ENCODE measurements around the gene RCSD1. TPM values are rescaled to one million over a fixed set of nuclear protein-coding genes. Genes with fewer than 3 reads are reported as not detected.
A peak's percentile ranks its signal among the peaks of the same experiment; 100 is the strongest.

The RCSD1 gene
- total and polyA plus RNA-seq, 2 of the 13 experiments (the other 11 are each of a cell fraction or from before 2014, with no cell fraction given) = not detected

DNA sequence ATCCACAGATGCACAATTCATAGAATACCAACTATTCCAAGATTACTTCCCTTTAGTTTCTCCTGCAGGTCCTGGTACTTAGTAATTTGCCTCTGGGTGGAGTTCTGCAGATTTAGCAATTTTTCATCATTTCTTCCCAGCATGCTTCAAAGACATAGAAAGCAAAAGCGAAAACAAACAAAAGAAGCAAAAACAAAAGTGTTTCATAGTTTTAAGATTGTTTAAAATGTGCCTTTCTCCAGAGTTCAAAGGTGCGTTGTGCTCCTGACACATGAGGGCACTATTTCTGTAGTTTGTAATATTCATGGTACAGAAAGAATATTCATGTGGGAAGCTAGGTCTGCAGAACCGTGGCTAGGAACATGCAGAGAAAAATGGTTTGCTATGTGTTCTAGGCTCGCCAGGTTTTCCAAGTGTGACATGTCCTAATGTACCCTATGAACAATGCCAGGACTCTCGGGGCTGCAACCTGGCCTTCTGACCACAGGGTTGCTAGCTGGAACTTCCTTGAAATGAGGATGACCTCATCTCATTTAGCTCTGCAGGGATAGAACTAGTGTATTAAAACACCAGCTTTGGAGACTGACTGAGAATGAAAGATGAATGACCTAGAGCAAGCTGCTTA lies 30.0 kb upstream of the RCSD1 start (continued):
- TF ChIP-seq, protein P1, sequence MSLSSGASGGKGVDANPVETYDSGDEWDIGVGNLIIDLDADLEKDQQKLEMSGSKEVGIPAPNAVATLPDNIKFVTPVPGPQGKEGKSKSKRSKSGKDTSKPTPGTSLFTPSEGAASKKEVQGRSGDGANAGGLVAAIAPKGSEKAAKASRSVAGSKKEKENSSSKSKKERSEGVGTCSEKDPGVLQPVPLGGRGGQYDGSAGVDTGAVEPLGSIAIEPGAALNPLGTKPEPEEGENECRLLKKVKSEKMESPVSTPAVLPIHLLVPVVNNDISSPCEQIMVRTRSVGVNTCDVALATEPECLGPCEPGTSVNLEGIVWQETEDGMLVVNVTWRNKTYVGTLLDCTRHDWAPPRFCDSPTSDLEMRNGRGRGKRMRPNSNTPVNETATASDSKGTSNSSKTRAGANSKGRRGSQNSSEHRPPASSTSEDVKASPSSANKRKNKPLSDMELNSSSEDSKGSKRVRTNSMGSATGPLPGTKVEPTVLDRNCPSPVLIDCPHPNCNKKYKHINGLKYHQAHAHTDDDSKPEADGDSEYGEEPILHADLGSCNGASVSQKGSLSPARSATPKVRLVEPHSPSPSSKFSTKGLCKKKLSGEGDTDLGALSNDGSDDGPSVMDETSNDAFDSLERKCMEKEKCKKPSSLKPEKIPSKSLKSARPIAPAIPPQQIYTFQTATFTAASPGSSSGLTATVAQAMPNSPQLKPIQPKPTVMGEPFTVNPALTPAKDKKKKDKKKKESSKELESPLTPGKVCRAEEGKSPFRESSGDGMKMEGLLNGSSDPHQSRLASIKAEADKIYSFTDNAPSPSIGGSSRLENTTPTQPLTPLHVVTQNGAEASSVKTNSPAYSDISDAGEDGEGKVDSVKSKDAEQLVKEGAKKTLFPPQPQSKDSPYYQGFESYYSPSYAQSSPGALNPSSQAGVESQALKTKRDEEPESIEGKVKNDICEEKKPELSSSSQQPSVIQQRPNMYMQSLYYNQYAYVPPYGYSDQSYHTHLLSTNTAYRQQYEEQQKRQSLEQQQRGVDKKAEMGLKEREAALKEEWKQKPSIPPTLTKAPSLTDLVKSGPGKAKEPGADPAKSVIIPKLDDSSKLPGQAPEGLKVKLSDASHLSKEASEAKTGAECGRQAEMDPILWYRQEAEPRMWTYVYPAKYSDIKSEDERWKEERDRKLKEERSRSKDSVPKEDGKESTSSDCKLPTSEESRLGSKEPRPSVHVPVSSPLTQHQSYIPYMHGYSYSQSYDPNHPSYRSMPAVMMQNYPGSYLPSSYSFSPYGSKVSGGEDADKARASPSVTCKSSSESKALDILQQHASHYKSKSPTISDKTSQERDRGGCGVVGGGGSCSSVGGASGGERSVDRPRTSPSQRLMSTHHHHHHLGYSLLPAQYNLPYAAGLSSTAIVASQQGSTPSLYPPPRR (CRISPR knock-in tag; IDR thresholded peaks at IDR 0.05; ENCODE audit: borderline replicate concordance) = no peak
- TF ChIP-seq, protein P2, sequence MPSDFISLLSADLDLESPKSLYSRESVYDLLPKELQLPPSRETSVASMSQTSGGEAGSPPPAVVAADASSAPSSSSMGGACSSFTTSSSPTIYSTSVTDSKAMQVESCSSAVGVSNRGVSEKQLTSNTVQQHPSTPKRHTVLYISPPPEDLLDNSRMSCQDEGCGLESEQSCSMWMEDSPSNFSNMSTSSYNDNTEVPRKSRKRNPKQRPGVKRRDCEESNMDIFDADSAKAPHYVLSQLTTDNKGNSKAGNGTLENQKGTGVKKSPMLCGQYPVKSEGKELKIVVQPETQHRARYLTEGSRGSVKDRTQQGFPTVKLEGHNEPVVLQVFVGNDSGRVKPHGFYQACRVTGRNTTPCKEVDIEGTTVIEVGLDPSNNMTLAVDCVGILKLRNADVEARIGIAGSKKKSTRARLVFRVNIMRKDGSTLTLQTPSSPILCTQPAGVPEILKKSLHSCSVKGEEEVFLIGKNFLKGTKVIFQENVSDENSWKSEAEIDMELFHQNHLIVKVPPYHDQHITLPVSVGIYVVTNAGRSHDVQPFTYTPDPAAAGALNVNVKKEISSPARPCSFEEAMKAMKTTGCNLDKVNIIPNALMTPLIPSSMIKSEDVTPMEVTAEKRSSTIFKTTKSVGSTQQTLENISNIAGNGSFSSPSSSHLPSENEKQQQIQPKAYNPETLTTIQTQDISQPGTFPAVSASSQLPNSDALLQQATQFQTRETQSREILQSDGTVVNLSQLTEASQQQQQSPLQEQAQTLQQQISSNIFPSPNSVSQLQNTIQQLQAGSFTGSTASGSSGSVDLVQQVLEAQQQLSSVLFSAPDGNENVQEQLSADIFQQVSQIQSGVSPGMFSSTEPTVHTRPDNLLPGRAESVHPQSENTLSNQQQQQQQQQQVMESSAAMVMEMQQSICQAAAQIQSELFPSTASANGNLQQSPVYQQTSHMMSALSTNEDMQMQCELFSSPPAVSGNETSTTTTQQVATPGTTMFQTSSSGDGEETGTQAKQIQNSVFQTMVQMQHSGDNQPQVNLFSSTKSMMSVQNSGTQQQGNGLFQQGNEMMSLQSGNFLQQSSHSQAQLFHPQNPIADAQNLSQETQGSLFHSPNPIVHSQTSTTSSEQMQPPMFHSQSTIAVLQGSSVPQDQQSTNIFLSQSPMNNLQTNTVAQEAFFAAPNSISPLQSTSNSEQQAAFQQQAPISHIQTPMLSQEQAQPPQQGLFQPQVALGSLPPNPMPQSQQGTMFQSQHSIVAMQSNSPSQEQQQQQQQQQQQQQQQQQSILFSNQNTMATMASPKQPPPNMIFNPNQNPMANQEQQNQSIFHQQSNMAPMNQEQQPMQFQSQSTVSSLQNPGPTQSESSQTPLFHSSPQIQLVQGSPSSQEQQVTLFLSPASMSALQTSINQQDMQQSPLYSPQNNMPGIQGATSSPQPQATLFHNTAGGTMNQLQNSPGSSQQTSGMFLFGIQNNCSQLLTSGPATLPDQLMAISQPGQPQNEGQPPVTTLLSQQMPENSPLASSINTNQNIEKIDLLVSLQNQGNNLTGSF (CRISPR knock-in tag; IDR thresholded peaks at IDR 0.05) = no peak
- no peak for TF ChIP-seq IRF2 (CRISPR knock-in tag; IDR thresholded peaks at IDR 0.05)
- 0 out of 2 replicates have a peak, but pooled peaks have one; percentile 9 for TF ChIP-seq HNF4A (CRISPR knock-in tag; IDR thresholded peaks at IDR 0.05)
- TF ChIP-seq, protein P3, sequence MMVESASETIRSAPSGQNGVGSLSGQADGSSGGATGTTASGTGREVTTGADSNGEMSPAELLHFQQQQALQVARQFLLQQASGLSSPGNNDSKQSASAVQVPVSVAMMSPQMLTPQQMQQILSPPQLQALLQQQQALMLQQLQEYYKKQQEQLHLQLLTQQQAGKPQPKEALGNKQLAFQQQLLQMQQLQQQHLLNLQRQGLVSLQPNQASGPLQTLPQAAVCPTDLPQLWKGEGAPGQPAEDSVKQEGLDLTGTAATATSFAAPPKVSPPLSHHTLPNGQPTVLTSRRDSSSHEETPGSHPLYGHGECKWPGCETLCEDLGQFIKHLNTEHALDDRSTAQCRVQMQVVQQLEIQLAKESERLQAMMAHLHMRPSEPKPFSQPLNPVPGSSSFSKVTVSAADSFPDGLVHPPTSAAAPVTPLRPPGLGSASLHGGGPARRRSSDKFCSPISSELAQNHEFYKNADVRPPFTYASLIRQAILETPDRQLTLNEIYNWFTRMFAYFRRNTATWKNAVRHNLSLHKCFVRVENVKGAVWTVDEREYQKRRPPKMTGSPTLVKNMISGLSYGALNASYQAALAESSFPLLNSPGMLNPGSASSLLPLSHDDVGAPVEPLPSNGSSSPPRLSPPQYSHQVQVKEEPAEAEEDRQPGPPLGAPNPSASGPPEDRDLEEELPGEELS (CRISPR knock-in tag; IDR thresholded peaks at IDR 0.05) = no peak
- TF ChIP-seq, protein P4, sequence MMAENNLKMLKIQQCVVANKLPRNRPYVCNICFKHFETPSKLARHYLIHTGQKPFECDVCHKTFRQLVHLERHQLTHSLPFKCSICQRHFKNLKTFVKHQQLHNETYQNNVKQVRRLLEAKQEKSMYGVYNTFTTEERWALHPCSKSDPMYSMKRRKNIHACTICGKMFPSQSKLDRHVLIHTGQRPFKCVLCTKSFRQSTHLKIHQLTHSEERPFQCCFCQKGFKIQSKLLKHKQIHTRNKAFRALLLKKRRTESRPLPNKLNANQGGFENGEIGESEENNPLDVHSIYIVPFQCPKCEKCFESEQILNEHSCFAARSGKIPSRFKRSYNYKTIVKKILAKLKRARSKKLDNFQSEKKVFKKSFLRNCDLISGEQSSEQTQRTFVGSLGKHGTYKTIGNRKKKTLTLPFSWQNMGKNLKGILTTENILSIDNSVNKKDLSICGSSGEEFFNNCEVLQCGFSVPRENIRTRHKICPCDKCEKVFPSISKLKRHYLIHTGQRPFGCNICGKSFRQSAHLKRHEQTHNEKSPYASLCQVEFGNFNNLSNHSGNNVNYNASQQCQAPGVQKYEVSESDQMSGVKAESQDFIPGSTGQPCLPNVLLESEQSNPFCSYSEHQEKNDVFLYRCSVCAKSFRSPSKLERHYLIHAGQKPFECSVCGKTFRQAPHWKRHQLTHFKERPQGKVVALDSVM (CRISPR knock-in tag; IDR thresholded peaks at IDR 0.05) = no peak
- peak; percentile 74 for TF ChIP-seq STAG1 (CRISPR knock-in tag; IDR thresholded peaks at IDR 0.05)
- TF ChIP-seq, protein P5, sequence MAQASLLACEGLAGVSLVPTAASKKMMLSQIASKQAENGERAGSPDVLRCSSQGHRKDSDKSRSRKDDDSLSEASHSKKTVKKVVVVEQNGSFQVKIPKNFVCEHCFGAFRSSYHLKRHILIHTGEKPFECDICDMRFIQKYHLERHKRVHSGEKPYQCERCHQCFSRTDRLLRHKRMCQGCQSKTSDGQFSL (CRISPR knock-in tag; IDR thresholded peaks at IDR 0.05) = no peak
- no peak for TF ChIP-seq BCL6 (CRISPR knock-in tag; IDR thresholded peaks at IDR 0.05)
- TF ChIP-seq, protein P6, sequence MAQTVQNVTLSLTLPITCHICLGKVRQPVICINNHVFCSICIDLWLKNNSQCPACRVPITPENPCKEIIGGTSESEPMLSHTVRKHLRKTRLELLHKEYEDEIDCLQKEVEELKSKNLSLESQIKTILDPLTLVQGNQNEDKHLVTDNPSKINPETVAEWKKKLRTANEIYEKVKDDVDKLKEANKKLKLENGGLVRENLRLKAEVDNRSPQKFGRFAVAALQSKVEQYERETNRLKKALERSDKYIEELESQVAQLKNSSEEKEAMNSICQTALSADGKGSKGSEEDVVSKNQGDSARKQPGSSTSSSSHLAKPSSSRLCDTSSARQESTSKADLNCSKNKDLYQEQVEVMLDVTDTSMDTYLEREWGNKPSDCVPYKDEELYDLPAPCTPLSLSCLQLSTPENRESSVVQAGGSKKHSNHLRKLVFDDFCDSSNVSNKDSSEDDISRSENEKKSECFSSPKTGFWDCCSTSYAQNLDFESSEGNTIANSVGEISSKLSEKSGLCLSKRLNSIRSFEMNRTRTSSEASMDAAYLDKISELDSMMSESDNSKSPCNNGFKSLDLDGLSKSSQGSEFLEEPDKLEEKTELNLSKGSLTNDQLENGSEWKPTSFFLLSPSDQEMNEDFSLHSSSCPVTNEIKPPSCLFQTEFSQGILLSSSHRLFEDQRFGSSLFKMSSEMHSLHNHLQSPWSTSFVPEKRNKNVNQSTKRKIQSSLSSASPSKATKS (CRISPR knock-in tag; IDR thresholded peaks at IDR 0.05) = no peak
